GM13977 (cell line): ENCODE results near the gene TSSK6.

ENCODE experiments used
- DNase-seq: peaks from one replicate; pipeline ENCODE4 v3.0.0; 2012; ENCODE audit warnings: low spot score
- in situ Hi-C: fragments of 300-500 bp; cut with MboI; formaldehyde crosslinking; loops from one replicate; pipeline ENCODE4 v1.12.0; 2022; ENCODE audit warnings: low sequenced_read_pairs, low pct_unique_long_range_greater_than_20kb, mixed read lengths, inconsistent platforms; ENCODE audit not compliant: unreplicated experiment
- TF ChIP-seq, protein P1 (sequence below): IDR thresholded peaks from 2 replicates; pipeline ENCODE4 v1.5.1; 2012; ENCODE audit warnings: mild to moderate bottlenecking, control low read depth; ENCODE audit not compliant: insufficient read depth; ENCODE audit errors: extremely low read depth, missing control alignments

Gene TSSK6

GRCh38 chr19:19489804-19490204 lies 25.5 kb downstream of the TSSK6 start:
- TF ChIP-seq, protein P1, sequence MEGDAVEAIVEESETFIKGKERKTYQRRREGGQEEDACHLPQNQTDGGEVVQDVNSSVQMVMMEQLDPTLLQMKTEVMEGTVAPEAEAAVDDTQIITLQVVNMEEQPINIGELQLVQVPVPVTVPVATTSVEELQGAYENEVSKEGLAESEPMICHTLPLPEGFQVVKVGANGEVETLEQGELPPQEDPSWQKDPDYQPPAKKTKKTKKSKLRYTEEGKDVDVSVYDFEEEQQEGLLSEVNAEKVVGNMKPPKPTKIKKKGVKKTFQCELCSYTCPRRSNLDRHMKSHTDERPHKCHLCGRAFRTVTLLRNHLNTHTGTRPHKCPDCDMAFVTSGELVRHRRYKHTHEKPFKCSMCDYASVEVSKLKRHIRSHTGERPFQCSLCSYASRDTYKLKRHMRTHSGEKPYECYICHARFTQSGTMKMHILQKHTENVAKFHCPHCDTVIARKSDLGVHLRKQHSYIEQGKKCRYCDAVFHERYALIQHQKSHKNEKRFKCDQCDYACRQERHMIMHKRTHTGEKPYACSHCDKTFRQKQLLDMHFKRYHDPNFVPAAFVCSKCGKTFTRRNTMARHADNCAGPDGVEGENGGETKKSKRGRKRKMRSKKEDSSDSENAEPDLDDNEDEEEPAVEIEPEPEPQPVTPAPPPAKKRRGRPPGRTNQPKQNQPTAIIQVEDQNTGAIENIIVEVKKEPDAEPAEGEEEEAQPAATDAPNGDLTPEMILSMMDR: no peak
- in situ Hi-C loops: loop anchor here (5.0 to 25.0 kb wide), 2 partner anchors 123 to 328 kb away; partner anchors contain the start of gene MEF2B
- no peak for DNase-seq

- in situ Hi-C loops: loop anchor here (25.0 kb wide), 1 partner anchor 327 kb away; the partner anchor contains the start of gene MEF2B
- TF ChIP-seq, protein P1: no peak
- DNase-seq: peak; percentile 80
Measured at GRCh38 chr19:19488875-19489690, 26.3 kb downstream of the TSSK6 start.

- TF ChIP-seq, protein P1: no peak
- in situ Hi-C loops: loop anchor here (25.0 kb wide), 1 partner anchor 326 kb away; the partner anchor contains the start of gene MEF2B
- no peak for DNase-seq
Measured at GRCh38 chr19:19487950-19488874, 27.1 kb downstream of the TSSK6 start.

DNA sequence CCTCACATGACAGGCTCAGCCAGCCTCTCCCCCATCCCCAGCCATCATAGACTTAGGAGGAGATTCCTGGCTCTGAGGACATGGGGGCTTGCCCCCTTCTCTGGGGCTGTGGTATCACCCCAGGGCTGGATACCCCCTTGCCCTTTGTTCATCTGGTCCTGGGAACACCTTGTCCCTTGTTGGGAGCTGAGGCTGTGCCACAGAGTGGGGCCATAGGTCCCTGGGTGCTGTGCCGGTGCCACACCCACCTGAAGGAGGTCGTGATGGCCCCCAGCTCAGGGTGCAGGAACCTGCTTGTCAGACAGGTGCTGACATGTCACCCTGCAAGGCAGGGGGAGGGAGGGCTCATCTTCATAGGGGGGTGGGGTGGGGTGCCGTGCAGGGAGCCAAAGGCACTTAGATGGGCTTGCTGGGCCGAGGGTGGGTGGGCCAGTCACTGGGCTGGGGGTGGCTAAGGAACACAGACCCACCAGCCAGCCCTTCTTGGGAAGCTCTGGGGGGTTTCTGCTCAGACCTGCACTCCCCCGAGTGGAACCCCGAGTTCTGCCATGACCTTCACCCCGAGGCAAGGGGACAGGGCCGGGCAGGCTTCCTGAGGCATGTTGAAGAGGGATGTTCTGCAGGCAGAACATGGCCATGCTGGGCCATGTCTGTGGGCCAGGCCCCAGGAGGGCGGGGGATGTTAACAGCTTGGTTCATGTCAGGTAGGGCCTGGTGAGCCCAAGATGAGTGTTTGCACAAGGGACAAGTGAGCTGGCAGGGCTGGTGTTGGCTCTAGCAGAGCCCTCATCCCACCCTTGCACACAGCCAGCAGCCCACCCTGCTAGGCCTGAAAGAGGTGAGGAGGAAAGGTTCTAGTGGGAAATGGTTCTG lies 28.0 kb downstream of the TSSK6 start:
- TF ChIP-seq, protein P1: no peak
- in situ Hi-C loops: loop anchor here (25.0 kb wide), 1 partner anchor 325 kb away; the partner anchor contains the start of gene MEF2B
- DNase-seq: no peak

- in situ Hi-C loops: loop anchor here (25.0 kb wide), 1 partner anchor 324 kb away; the partner anchor contains the start of gene MEF2B
- DNase-seq: no peak
- TF ChIP-seq, protein P1: no peak
Measured at GRCh38 chr19:19486343-19487076, 28.8 kb downstream of the TSSK6 start.
